Right renal pelvis (tissue), 4 donors: ENCODE data around the gene DALRD3. TPM values are rescaled to one million over a fixed set of nuclear protein-coding genes. Genes with fewer than 3 reads are reported as not detected.

ENCODE experiments used
- DNase-seq, 4 donors: peaks; one replicate each; pipeline ENCODE4 v3.0.0-alpha.2; 2013; ENCODE audit warnings: low read depth in 4 of 4, low spot score in 3 of 4, missing footprints in 1 of 4
- polyA plus RNA-seq, 4 donors: library from polyadenylated mRNA; unstranded; fragments of 120-200 nt; gene quantifications; one replicate each; pipeline ENCODE4 v1.2.1, GENCODE V29; 2013; ENCODE audit not compliant: insufficient read length in 4 of 4

Gene DALRD3
- polyA plus RNA-seq, 4 donors = 68.5 to 79.5 (median 71.9) TPM

GRCh38 chr3:49006408-49007067 is 11.8 kb downstream of the DALRD3 start:
- no peak for DNase-seq

- no peak for DNase-seq
Observed at GRCh38 chr3:49005998-49006397, 12.4 kb downstream of the DALRD3 start.

DNA sequence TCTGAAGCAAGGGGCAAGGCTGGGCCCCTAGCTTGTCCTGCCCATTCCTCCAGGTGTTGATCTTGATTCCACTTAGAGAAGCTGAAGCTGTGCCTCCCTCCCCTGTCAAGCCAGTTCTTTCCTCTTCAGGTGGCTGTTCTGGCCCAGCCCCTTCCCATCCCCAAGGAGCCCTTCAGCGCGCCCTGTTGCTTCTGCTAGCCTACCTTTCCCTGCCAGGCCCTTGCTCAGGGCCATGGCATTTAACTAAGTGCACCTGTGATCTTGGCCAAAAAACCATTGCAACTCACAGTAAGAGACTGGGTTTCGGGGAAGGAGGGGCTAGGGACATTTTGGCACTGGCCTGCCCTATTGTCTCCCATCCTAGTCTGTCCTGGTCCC is 13.1 kb downstream of the DALRD3 start:
- no peak for DNase-seq

- DNase-seq = no peak
Observed at GRCh38 chr3:49004352-49005302, 13.8 kb downstream of the DALRD3 start.

- DNase-seq = no peak
Observed at GRCh38 chr3:49001155-49001554, 17.2 kb downstream of the DALRD3 start.

- DNase-seq = no peak
Observed at GRCh38 chr3:48999085-48999858, 19.1 kb downstream of the DALRD3 start.

DNA sequence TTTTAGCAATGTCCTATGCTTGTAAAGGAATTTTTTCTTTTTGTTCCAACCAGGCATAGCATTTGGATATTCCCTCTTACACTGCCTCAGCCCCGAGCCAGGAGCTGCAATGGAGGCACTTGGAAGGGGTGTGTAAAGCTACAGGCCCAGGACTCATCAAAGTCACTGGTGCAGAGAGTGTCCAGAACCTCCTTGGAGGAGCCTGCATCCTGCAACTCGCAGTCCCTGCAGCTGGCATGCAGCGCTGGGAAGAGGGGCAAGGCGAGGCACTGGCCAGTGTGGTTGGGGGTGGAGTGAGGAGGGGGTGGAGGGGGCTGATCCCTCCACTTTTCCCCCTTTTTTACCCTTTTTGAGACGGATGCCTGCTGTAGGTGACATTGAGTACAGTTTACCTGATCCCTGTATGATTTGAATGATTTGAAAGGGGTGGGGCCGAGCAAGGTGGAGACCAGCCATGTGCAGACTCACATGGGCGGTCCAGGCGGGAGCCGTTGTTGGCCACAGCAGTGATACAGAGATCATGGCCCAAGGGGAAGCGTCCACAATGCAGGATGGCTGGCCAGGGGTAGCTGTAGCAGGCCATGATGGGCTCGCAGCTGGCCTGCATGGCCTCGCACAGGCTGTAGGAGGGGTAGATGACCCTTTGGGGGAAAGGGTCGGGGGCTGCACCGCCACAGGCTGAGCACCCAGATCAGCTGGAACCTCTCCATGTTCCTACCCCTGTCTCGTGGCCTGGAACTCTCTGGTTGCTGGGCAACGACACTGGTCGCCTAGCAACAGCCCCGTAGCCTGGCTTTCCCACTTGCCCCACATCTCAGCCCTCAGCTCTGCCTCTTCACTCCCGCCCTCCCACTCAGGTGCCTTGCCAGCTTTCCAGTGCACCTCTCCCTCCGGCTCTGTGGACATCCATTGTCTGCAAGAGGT is 20.4 kb downstream of the DALRD3 start:
- no peak for DNase-seq

GRCh38 chr3:48997102-48997635 is 21.2 kb downstream of the DALRD3 start:
- no peak for DNase-seq

GRCh38 chr3:48996640-48997039 is 21.7 kb downstream of the DALRD3 start:
- no peak for DNase-seq

GRCh38 chr3:48993834-48994233 is 24.5 kb downstream of the DALRD3 start:
- DNase-seq = no peak

GRCh38 chr3:48991851-48992545 is 26.4 kb downstream of the DALRD3 start:
- DNase-seq = no peak

- peak in 1 of 4 donors; percentile 8 for DNase-seq
Observed at GRCh38 chr3:48990636-48991469, 27.5 kb downstream of the DALRD3 start.

DNA sequence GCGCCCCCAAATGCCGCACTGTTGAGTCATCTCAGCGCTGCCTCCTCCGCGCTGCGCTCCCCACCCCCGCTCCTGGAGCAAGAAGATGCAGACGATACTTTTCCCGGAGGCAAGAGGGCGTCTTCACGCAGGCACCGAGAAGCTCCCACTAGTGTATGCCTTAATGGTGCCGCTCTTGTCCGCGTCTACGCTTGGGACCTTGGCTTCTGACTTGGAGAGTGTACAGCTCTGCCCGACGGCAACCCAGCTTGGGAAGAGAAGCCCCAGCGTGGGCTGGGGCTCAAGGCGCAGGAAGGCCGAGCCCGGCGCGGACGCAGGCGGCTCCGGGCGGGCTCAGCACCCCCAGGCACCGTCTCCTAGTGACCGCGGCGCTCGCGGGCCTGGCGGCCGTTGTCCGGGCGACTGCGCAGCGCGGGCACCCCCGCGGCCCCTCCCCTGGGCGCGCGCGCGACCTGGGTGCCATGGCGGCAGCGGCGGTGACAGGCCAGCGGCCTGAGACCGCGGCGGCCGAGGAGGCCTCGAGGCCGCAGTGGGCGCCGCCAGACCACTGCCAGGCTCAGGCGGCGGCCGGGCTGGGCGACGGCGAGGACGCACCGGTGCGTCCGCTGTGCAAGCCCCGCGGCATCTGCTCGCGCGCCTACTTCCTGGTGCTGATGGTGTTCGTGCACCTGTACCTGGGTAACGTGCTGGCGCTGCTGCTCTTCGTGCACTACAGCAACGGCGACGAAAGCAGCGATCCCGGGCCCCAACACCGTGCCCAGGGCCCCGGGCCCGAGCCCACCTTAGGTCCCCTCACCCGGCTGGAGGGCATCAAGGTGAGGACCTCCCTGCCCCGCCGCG is 28.4 kb downstream of the DALRD3 start, which contains the start of gene P4HTM:
Gene P4HTM (plus strand): TSS at position 446 of the 840 bp plus-strand sequence. CDS start 16 bp downstream, at position 462.
- DNase-seq = peak; percentile 74 to 80 (median 77)

DNA sequence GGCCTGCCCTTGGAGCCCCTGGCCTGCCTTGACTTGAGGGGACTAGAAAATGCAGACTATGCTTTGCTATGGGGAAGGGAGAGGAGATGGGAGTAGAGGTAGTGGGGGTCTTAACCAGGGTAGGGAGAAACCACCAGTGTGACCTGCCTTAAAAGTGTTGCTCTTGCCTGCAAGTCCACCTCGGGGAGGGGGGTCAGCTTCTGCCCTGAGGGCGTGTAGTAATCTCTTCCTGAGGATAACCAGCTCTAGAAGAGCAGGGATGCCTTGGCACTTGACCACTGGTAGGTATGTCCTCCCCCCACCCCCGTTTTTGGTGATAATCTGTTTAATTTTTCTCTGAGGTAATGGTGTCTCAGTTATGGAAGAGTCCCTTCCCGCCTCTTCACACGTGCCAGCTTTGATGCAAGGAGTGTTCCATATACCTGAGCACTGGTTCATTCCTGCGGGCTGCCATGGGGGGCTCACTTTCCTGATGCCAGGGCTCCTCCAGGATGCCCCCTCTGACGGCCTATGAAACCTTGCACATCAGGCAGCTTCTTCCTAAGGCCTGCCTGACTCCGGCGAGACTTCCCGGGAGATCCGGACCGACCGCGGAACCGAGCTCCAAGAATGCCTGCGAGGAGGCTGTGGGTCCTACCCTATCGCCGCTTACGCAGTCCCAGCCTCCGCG is 29.1 kb downstream of the DALRD3 start:
- DNase-seq = no peak

GRCh38 chr3:48985831-48986376 is 32.5 kb downstream of the DALRD3 start:
- no peak for DNase-seq

DNA sequence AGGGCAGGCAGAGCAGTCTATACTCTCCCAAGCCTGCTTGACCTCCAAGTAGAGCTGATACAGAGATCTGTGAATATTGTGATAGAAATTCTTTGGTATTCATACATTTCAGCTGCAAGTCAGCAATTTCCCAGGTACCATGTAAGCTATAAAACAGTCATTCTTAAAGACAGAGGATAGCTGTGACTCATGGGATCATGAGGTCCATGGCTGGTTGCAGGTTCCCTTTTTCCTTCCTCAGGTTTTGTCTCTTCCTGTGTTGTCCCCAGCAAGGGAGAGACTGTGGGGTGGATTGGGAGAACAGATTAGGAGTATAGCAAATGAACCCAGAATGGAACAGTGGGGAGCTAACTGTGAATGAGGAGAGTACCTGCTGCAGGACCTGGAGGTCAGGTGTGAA is 33.7 kb downstream of the DALRD3 start:
- DNase-seq = no peak
